ENCODE results near the gene HMCN1.

GRCh38 chr1:185695299-185695698 lies 38.9 kb upstream of the HMCN1 start:
- TF ChIP-seq POLR2A (IDR thresholded peaks at IDR 0.05; ENCODE audit: extremely low read depth, insufficient read length) (no peak), MYC (IDR thresholded peaks at IDR 0.05; ENCODE audit: low read depth, low read length) (no peak), CTCF (IDR thresholded peaks at IDR 0.05; ENCODE audit: low read depth, low read length) (no peak), MAX (IDR thresholded peaks at IDR 0.05; ENCODE audit: low read depth, low read length) (no peak)
